CD4-positive, alpha-beta T cell treated with Interleukin-10 for 1 hour (primary cell): ENCODE measurements around the gene TNFAIP3.

Experiments used
- DNase-seq: peaks from one replicate; pipeline ENCODE4 v3.0.0-alpha.2; 2020

TNFAIP3 gene

DNA sequence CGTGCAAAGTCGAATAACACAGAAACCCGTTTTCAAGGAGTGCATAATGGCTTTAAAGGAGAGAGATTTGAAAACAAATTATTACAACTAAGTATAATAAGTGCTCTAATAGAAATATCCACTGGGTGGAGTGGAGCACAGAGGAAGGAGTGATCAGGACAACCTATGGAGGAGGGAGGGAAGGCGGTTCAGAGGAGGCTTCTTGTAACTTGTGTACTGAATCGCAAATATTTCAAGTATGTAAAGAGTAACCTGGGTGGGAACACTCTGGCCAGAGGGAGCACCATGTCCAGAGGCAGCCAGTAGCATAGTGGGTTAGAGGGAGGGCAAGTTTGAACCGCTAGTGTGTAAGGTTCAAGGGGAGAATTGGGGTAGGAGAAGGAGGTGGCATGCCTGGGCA, 21.6 kb upstream of the TNFAIP3 start:
- DNase-seq, result no peak

DNA sequence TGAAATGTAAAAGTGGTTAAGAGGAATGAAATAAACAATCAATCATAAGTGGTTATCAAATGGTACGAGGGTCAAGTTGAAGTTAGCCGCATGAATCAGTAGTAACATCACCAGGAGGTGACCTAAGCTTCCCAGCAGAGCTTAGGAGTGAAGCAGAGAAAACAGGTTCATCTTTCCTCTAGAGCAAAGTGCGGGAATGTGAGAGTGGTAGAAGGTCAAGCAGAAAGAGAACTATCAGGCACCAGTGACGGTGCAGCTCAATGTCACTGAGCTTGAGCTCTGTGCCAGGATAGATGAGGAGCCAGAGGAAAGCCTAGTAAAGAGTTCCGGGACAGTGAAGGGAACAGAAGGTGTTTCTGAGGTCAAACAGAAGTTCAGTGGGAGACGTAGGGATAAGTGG, 20.8 kb upstream of the TNFAIP3 start:
- no peak for DNase-seq

DNA sequence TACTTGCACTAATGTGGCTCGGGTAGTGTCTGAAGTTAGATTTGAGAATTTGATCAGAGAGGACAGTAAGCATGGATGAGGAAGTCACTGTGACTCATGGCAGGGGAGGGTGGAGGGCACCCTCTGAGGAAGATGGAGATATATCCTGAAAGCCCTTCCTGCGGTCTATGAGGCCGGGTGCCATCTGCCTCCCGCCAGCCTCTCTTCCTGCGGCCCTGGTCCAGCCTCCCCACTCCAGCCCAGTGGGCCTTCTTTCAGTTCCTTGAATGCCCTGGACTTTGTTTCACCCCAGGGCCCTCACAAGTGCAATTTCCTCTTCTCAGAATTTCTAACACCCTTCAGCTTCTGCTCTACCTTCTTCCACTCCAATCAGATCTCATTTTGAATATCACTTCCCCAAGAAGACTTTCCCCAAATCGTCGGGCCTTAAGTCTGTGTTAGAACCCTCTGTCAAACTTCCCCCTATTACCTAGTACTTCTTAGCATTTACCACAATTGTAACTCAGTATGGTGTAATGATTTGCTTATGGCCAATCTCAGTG, 20.2 kb upstream of the TNFAIP3 start:
- DNase-seq, result peak; percentile 35

DNA sequence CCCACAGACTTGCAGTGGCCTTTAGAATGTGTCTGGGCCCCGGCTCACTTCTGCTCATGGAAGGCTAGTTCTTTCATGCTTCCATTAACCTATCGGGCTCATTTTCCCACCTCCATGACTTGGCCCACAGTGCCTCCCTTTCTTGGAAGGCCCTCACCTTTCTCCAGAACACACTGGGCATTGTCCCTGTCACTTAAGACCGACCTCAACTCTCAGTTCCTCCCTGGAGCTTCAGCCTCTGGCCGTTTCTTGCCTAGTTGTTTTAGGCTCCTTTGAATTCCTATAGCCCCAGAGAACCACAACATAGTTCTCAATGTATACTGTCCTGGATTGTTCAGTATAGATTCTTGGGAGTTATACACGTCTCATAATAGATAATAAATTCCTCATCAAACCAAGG, 19.3 kb upstream of the TNFAIP3 start:
- no peak for DNase-seq

- no peak for DNase-seq
Measured at GRCh38 chr6:137848672-137849071, 18.4 kb upstream of the TNFAIP3 start.

DNA sequence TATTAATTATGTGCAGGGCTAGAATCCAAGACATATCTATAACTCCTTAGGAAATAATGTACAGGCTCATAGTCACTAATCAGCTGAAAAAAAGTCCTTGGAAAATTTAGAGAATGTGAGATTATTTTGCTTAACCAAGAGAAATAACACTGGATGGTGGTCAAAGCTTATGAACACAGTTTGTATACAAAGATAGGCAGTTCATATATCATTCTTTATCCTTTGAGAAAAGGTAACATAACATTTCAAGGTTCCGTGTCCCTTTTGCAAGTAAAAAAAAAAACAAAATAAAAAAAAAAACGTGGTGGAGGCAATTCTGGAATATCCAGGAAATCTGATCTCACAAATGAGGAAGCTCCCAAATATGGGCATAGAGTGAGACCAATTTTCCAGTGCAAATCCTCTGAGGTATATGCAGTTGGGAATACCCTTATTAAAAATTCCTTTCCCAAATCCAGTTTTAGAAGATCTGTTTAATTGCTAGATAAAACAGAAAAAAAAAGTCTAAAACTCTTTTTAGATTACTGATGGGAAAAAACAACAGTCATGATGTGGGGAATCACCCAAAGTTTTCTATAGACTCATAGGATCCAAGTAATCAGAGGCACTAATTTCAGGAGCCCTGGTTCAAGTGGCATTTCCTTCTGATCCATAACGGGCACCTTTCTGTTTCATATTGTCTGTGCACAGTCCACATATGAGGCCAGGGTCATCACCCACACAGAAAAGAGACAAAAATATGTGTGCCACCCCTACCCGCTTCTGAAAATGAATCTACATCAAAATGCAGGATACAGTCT, 17.7 kb upstream of the TNFAIP3 start:
- no peak for DNase-seq

- no peak for DNase-seq
Measured at GRCh38 chr6:137849981-137850714, 16.9 kb upstream of the TNFAIP3 start.

DNA sequence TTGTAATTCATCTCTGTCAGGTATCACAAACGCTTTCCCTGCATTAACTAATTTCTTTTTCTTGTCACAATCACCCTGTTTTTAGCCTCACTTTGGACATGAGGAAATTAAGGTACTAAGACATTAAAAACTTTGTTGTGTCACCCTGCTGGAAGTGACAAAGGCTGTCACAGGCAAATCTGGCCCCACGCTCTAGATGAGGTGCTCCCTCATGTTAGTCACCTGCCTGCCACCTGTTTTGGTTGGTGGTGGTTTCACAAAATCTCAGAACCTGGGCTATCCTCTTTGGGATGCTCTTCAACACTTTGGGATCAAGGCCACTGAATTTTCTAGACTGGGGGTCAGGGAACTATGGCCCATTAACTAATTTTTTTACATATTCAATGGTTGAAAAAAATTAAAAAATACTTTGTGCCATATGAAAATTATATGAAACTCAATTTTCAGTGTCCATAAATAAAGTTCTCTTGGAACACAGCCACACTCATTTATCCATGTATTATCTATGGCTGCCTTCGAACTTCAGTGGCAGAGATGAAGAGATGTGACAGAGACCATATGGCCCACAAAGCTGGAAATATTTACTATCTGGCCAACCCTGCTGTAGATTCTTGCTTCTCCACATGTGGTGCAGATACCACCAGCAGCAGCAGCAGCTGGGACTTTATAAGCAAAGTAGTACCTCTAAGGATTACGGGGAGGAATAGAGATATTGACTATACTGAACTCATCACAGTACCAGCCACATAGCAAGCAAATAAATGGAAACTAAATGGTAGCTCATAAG, 16.1 kb upstream of the TNFAIP3 start:
- DNase-seq, result no peak

- DNase-seq, result no peak
Measured at GRCh38 chr6:137851669-137852068, 15.4 kb upstream of the TNFAIP3 start.

- no peak for DNase-seq
Measured at GRCh38 chr6:137852346-137852745, 14.7 kb upstream of the TNFAIP3 start.

DNA sequence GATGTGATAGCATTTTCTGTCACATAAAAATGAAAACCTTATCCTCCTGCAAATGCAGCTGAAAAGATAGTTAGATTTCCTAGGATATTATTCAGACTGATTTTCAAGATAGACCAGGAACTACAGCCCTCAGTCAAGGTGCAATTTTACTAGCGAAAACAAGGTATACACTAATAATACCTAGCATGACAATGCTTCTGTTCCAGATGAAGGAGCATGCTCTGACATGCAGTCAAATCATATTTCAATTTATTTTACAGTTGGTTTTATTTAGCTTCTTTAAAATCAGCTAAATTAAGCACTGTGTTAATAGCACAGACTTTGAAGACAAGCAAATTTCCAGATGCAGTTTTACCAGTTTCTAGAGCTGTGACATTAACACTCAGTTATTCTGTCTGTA, 14.2 kb upstream of the TNFAIP3 start:
- DNase-seq, result no peak

DNA sequence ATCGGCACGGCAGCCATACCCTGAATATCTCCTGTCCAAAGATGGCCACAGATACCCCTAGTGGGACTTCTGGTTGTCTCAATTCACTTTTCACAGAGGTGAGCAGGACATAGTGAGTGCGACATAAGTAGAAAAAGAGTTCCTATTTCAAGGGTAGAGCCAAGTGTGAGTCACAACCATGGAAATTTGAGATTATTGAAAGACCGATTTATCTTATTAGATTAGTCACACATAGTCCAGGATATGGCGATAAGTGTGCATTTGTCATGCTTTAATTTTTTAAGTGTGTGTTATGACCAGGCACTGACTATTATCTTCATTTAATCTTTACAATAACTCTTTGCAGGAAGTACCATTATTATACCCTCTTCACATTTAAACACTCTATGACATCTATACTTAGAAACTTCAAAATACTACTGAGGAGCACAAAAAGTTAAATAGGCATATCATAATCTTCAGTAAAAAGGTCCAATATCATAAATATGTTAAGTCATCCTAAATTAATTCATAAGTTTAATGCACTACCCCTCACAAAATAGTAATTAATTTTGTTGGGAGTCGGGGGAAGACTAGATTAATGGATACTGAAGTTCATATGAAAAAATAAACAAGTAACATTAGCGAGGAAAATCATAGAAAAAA, 13.4 kb upstream of the TNFAIP3 start:
- DNase-seq, result no peak

DNA sequence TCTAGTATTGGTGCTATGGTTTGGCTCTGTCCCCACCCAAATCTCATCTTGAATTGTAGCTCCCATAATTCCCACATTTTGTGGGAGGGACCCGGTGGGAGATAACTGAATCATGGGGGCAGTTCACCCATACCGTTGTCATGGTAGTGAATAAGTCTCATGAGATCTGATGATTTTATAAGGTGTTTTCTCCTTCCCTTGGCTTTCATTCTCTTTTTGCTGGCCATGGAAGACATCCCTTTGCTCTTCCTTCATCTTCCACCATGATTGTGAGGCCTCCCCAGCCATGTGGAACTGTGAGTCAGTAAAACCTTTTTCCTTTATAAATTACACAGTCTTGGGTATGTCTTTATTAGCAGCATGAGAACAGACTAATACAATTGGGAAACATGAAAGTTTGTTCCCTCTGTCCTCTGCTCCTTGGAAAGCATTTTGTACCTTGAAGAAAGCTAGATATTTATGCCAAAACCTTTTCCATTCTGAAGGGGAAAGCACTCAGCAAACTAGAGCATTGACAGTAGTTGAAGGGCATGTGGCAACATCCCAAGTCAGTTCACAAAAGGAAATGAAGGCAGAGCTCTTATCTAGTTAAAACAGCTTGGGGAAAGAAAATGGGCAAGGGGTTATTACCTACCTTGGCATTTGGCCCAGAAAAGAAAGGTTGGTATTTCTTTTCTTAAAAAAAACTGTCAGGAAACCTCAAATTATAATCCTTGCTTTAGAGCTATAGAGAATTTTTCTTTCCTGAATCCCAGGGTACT, 10.7 kb upstream of the TNFAIP3 start:
- no peak for DNase-seq

GRCh38 chr6:137859025-137859424, 8.0 kb upstream of the TNFAIP3 start:
- no peak for DNase-seq

DNA sequence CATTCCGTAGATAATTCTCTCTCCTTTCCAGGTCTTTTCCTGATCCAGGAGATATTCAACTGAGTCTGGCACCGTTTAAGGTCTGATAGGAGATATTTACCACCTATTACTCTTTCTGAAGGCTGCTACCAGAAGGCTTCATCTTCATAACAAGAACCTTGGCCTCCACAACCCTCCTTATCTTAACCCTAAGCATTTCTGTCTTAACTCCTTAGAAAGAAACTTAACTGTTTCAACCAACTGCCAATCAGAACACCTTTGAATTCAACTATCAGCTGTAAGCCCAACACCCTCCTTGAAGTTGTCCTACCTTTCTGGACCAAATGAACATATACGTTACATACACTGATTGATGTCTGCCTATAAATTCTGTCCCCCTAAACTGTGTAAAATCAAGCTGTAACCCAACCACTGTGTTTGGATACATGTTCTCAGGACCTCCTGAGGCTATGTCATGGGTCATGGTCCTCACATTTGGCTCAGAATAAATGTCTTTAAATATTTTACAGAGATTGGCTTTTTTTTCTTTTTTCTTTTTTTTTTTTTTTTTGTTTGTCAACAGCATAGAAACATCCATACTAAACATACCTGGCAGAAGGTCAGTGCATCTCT, 6.6 kb upstream of the TNFAIP3 start:
- no peak for DNase-seq

DNA sequence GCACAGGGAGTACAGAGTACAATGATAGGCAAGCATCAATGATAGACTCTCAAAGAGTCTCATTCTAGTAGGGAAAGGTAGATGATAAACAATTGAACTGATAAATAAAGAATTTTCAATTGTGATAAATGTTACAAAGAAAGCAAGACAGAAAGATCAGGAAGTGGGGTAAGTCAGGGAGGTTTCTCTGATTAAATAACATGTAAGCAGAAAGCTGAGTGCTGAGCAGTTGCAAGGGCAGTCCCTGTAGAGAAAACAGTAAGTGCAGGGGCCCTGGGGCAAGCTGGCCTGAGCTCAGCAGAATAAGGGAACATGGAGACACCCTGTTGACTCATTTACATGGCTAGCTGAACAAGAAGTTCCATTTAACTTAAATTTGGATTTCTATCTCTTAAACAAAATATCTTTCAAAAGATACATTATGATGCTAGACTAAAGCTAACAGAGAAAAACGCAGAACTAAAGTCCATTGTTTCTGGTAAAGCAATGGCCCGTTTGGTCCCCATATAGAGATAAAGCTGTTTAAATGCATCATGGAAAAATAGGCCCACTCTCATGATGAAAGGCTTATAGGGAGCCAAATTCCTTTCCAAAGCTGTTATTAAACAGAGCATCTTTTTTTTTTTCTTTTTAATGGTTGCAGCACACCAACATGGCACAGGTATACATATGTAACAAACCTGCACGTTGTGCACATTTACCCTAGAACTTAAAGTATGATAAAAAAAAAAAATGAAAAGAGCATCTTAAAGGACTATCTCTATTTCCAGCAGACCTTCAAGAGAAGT, 5.3 kb upstream of the TNFAIP3 start:
- DNase-seq, result no peak

GRCh38 chr6:137862419-137863090, 4.5 kb upstream of the TNFAIP3 start:
- DNase-seq, result no peak

DNA sequence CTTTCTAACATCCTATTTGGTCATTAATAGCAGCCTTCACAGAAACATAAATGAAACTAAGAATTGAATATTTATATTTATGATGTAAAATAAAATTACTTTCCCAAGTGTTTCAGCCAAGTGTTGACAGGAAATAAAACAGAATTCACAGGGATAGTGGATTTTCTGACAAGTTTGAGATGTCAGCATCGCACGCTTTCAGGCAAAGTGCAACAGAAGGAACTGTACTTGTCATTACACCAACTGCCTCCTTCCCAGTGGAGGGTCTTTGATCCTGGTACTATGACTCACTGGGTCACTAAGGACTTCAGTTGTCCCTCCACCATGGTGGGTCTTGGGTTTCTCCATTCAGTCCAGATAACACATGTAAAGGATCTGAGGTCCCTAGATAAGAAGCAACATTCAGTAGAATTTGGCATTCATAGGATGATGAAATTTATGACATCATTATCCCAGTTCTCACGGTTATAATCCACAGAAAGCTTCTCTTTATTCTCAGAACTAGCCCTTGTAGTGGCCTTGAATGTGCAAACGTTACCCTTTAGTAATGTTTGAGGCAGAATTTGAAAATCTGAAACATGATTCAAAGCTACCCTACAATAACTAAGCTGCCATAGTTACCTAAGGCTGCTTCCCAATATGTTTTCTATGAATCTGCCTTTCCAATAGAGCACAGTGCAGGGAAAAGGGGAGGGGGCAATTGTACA, 3.8 kb upstream of the TNFAIP3 start:
- no peak for DNase-seq

GRCh38 chr6:137864812-137865508, 2.1 kb upstream of the TNFAIP3 start:
- DNase-seq, result no peak
